HepG2 (cell line): ENCODE data around the gene METAP1D.

Experiments
- TBX3 ChIP-seq: fragments of 450-650 bp; IDR thresholded peaks from 2 replicates; pipeline ENCODE4 v1.6.1; 2017; ENCODE audit warnings: antibody characterized with exemption, mild to moderate bottlenecking, inconsistent platforms, borderline replicate concordance
- TF ChIP-seq, protein P1 (sequence below): sonication (generic); formaldehyde crosslinking; IDR thresholded peaks from 2 replicates; pipeline ENCODE4 v1.5.0; 2020; ENCODE audit warnings: mild to moderate bottlenecking, missing genetic modification reagents, moderate library complexity

DNA sequence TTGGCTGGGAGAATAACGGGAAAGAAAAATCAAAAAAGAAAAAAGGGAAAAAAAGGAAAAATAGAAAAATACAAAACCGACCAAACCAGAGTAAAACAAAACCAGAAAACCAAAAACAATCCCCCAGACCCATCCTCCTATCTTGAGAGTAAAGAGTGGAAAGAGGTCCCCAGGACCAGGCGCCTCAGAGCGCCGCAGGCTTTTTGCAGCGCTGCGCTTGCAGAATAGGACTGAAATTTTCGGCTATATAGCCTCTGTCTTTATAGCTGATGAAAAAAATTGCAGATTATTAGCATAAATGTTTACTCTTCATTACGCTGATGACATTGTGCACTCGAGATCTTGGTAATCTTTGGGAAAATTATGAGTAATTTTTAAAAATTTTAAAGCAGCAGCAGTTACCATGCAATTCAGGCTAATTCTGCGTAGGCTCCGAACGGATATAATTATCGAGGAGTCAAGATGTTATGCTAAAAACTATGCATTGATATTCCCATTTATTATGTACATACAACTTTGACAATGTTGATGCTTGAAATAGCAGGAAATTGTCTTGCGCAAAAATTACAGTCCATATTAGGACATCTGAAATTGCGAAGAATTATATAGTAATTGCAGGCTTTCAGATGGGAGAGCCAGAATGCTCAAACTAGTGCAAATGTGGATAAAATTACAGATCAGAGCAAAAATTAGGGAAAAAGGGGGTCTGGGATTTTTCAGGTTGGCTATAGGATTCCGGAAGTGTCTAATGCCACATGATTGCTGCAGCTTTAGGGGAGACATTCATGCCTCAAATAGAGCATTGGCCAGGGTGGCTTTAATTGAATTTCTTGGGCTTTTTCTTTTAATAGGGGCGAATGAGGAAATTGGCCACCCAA lies 93.9 kb downstream of the METAP1D start:
- TF ChIP-seq TBX3: no peak
- TF ChIP-seq, protein P1, sequence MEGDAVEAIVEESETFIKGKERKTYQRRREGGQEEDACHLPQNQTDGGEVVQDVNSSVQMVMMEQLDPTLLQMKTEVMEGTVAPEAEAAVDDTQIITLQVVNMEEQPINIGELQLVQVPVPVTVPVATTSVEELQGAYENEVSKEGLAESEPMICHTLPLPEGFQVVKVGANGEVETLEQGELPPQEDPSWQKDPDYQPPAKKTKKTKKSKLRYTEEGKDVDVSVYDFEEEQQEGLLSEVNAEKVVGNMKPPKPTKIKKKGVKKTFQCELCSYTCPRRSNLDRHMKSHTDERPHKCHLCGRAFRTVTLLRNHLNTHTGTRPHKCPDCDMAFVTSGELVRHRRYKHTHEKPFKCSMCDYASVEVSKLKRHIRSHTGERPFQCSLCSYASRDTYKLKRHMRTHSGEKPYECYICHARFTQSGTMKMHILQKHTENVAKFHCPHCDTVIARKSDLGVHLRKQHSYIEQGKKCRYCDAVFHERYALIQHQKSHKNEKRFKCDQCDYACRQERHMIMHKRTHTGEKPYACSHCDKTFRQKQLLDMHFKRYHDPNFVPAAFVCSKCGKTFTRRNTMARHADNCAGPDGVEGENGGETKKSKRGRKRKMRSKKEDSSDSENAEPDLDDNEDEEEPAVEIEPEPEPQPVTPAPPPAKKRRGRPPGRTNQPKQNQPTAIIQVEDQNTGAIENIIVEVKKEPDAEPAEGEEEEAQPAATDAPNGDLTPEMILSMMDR (CRISPR knock-in tag): no peak
